T-helper 2 cell treated with Interferon-gamma antibody and Interleukin-4, amounts not matched to agents 5 μg/mL and 100 μg/mL, for 36 hours (primary cell): ENCODE measurements around the gene GRID1.

Experiments used
- DNase-seq: peaks from one replicate; pipeline ENCODE4 v3.0.0; 2021; ENCODE audit warnings: low spot score
- H3K27ac Mint-ChIP-seq: one replicate; pipeline ENCODE4 v1.8.0; 2021; ENCODE audit warnings: mild to moderate bottlenecking, mixed read lengths
- H3K27me3 Mint-ChIP-seq: one replicate; pipeline ENCODE4 v1.8.0; 2021; ENCODE audit warnings: low read depth, mixed read lengths
- H3K36me3 Mint-ChIP-seq: one replicate; pipeline ENCODE4 v1.8.0; 2021; ENCODE audit warnings: low read depth, mixed read lengths
- H3K4me1 Mint-ChIP-seq: one replicate; pipeline ENCODE4 v1.8.0; 2021; ENCODE audit warnings: low read depth, mixed read lengths
- H3K4me3 Mint-ChIP-seq: one replicate; pipeline ENCODE4 v1.8.0; 2022; ENCODE audit warnings: mild to moderate bottlenecking, moderate library complexity, mixed read lengths
- H3K9me3 Mint-ChIP-seq: one replicate; pipeline ENCODE4 v1.8.0; 2021; ENCODE audit warnings: mixed read lengths

GRID1 gene

GRCh38 chr10:86151613-86152012, 215.0 kb downstream of the GRID1 start:
- H3K4me3 Mint-ChIP-seq, result no peak overlapping the region
- no peak for DNase-seq
- no peak overlapping the region for H3K27ac Mint-ChIP-seq
- H3K4me1 Mint-ChIP-seq, result no peaks in the 10 kb centered on the region
- peaks cover 2% of the 10 kb centered on the region for H3K27me3 Mint-ChIP-seq
- H3K9me3 Mint-ChIP-seq, result no peaks in the 10 kb centered on the region
- no peaks in the 10 kb centered on the region for H3K36me3 Mint-ChIP-seq

- no peak overlapping the region for H3K27ac Mint-ChIP-seq
- H3K9me3 Mint-ChIP-seq, result no peaks in the 10 kb centered on the region
- H3K4me3 Mint-ChIP-seq, result no peak overlapping the region
- no peaks in the 10 kb centered on the region for H3K36me3 Mint-ChIP-seq
- peaks cover 2% of the 10 kb centered on the region for H3K27me3 Mint-ChIP-seq
- H3K4me1 Mint-ChIP-seq, result no peaks in the 10 kb centered on the region
- DNase-seq, result no peak
Measured at GRCh38 chr10:86149257-86149656, 217.3 kb downstream of the GRID1 start.

GRCh38 chr10:86148117-86148516, 218.5 kb downstream of the GRID1 start:
- no peak overlapping the region for H3K4me3 Mint-ChIP-seq
- no peak overlapping the region for H3K27ac Mint-ChIP-seq
- no peaks in the 10 kb centered on the region for H3K36me3 Mint-ChIP-seq
- peaks cover 2% of the 10 kb centered on the region for H3K27me3 Mint-ChIP-seq
- no peak for DNase-seq
- H3K4me1 Mint-ChIP-seq, result no peaks in the 10 kb centered on the region
- no peaks in the 10 kb centered on the region for H3K9me3 Mint-ChIP-seq

GRCh38 chr10:86144301-86144700, 222.3 kb downstream of the GRID1 start:
- Mint-ChIP-seq H3K4me1 (no peaks in the 10 kb centered on the region), H3K9me3 (no peaks in the 10 kb centered on the region), H3K27me3 (peaks cover under 1% of the 10 kb centered on the region), H3K36me3 (no peaks in the 10 kb centered on the region), H3K4me3 (no peak overlapping the region), H3K27ac (no peak overlapping the region)
- no peak for DNase-seq

GRCh38 chr10:86141896-86142295, 224.7 kb downstream of the GRID1 start:
- Mint-ChIP-seq H3K36me3 (no peaks in the 10 kb centered on the region), H3K9me3 (no peaks in the 10 kb centered on the region), H3K4me3 (no peak overlapping the region), H3K27me3 (no peaks in the 10 kb centered on the region), H3K27ac (no peak overlapping the region), H3K4me1 (no peaks in the 10 kb centered on the region)
- no peak for DNase-seq

GRCh38 chr10:86139066-86139657, 227.4 kb downstream of the GRID1 start:
- Mint-ChIP-seq H3K9me3 (no peaks in the 10 kb centered on the region), H3K36me3 (no peaks in the 10 kb centered on the region), H3K4me1 (no peaks in the 10 kb centered on the region), H3K27ac (no peak overlapping the region), H3K4me3 (no peak overlapping the region), H3K27me3 (no peaks in the 10 kb centered on the region)
- DNase-seq, result no peak

GRCh38 chr10:86138551-86139065, 228.0 kb downstream of the GRID1 start:
- no peak for DNase-seq

GRCh38 chr10:86137561-86137960, 229.0 kb downstream of the GRID1 start:
- Mint-ChIP-seq H3K36me3 (no peaks in the 10 kb centered on the region), H3K27ac (no peak overlapping the region), H3K4me1 (no peaks in the 10 kb centered on the region), H3K9me3 (no peaks in the 10 kb centered on the region), H3K27me3 (no peaks in the 10 kb centered on the region), H3K4me3 (no peak overlapping the region)
- no peak for DNase-seq

More at GRCh38 chr10:86138551-86139065, 228.0 kb downstream of the GRID1 start:
- no peaks in the 10 kb centered on the region for H3K9me3 Mint-ChIP-seq
- no peaks in the 10 kb centered on the region for H3K36me3 Mint-ChIP-seq
- H3K27me3 Mint-ChIP-seq, result no peaks in the 10 kb centered on the region
- no peaks in the 10 kb centered on the region for H3K4me1 Mint-ChIP-seq
- no peak overlapping the region for H3K4me3 Mint-ChIP-seq
- H3K27ac Mint-ChIP-seq, result no peak overlapping the region

- Mint-ChIP-seq H3K27ac (no peak overlapping the region), H3K27me3 (no peaks in the 10 kb centered on the region), H3K4me1 (no peaks in the 10 kb centered on the region), H3K4me3 (no peak overlapping the region), H3K36me3 (no peaks in the 10 kb centered on the region), H3K9me3 (no peaks in the 10 kb centered on the region)
- DNase-seq, result no peak
Measured at GRCh38 chr10:86136934-86137333, 229.7 kb downstream of the GRID1 start.

GRCh38 chr10:86135191-86135590, 231.4 kb downstream of the GRID1 start:
- no peaks in the 10 kb centered on the region for H3K4me1 Mint-ChIP-seq
- no peaks in the 10 kb centered on the region for H3K9me3 Mint-ChIP-seq
- H3K36me3 Mint-ChIP-seq, result no peaks in the 10 kb centered on the region
- H3K4me3 Mint-ChIP-seq, result no peak overlapping the region
- H3K27ac Mint-ChIP-seq, result no peak overlapping the region
- no peaks in the 10 kb centered on the region for H3K27me3 Mint-ChIP-seq
- no peak for DNase-seq

- H3K27me3 Mint-ChIP-seq, result peaks cover 2% of the 10 kb centered on the region
- no peak for DNase-seq
- no peak overlapping the region for H3K27ac Mint-ChIP-seq
- H3K36me3 Mint-ChIP-seq, result no peaks in the 10 kb centered on the region
- no peak overlapping the region for H3K4me3 Mint-ChIP-seq
- no peaks in the 10 kb centered on the region for H3K9me3 Mint-ChIP-seq
- H3K4me1 Mint-ChIP-seq, result no peaks in the 10 kb centered on the region
Measured at GRCh38 chr10:86130737-86131475, 235.7 kb downstream of the GRID1 start.

GRCh38 chr10:86130041-86130440, 236.6 kb downstream of the GRID1 start:
- Mint-ChIP-seq H3K27ac (no peak overlapping the region), H3K36me3 (no peaks in the 10 kb centered on the region), H3K4me3 (no peak overlapping the region), H3K4me1 (no peaks in the 10 kb centered on the region), H3K9me3 (no peaks in the 10 kb centered on the region), H3K27me3 (peaks cover 2% of the 10 kb centered on the region)
- no peak for DNase-seq

GRCh38 chr10:86128360-86128759, 238.2 kb downstream of the GRID1 start:
- H3K27me3 Mint-ChIP-seq, result peaks cover 2% of the 10 kb centered on the region
- H3K27ac Mint-ChIP-seq, result no peak overlapping the region
- no peak for DNase-seq
- no peaks in the 10 kb centered on the region for H3K4me1 Mint-ChIP-seq
- no peaks in the 10 kb centered on the region for H3K9me3 Mint-ChIP-seq
- H3K4me3 Mint-ChIP-seq, result no peak overlapping the region
- H3K36me3 Mint-ChIP-seq, result no peaks in the 10 kb centered on the region

GRCh38 chr10:86127274-86127819, 239.2 kb downstream of the GRID1 start:
- Mint-ChIP-seq H3K36me3 (no peaks in the 10 kb centered on the region), H3K4me3 (no peak overlapping the region), H3K27ac (no peak overlapping the region), H3K4me1 (no peaks in the 10 kb centered on the region), H3K27me3 (peaks cover 2% of the 10 kb centered on the region), H3K9me3 (no peaks in the 10 kb centered on the region)
- DNase-seq, result no peak
